ENCODE results near the gene SINHCAF. TPM values are rescaled to one million over a fixed set of nuclear protein-coding genes. Genes with fewer than 3 reads are reported as not detected.

Gene SINHCAF

DNA sequence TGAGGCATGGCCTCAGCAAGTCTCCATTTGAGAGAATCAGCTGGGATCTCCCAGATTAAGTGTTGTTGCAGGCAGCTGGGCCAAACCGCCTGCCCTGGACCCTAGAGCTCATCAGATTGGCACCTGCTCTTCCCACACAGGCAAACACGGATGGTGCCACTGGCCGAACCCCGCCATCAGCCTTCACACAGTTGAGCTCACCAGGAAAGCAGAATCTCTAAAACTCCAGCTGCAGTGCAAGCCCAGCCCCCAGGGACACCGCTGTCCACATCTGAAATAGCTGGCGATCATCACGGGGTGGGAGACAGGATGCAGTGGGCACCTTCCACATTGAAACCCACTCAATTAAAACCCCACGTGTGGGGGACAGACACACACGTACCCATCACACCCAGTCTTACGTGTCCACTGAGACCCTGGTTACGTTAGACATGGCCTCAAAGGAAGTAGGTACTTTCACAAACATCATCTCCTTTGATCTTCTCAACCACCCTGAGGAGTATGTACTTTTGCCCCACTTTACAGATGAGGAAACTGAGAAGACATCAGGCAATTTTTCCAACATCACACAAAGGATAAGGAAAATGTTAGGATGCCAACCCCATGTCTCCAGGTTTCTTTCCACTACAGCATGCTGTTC, 88.8 kb downstream of the SINHCAF start:
- Histone ChIP-seq H3K9ac (ENCODE audit: low read depth, low read length) (no peak overlapping the region), H3K9me3 (replicated peaks; ENCODE audit: low read length) (no peaks in the 10 kb centered on the region), H3K4me3 (ENCODE audit: low read length) (no peak overlapping the region), H3K4me2 (ENCODE audit: low read length) (no peak overlapping the region), H3K36me3 (ENCODE audit: insufficient read depth, low read length) (no peaks in the 10 kb centered on the region), H3K4me1 (ENCODE audit: control insufficient read depth, insufficient read depth, low read length) (no peaks in the 10 kb centered on the region), H3K27me3 (ENCODE audit: control insufficient read depth, insufficient read depth, low read length) (peaks cover 79% of the 10 kb centered on the region)

DNA sequence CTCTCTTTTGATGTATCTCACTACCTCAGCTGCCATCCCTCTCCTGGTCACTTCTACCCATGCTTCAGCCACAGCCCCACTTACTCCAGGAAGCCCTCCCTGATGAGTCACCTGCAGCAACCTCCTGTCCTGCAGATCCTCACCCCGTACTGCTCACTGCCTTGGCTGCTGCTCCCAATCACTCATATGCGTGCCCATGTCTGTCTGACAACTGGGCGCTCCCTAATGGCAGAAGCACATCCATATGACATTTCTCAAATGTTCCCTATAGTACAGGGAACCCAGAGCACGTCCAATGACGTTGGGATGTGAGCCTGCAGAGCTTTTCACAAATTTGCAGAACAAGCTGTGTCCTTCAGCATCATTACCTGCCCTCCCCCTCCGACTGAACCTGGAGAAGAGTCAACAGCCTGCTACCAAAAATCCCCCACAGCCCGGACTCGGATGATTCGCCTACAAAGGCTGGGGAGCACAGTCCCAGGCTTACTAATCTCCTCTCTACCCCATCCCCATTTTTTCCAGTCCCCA, 90.0 kb downstream of the SINHCAF start:
- H3K4me3 ChIP-seq (ENCODE audit: low read length): no peak overlapping the region
- peaks cover 75% of the 10 kb centered on the region for H3K27me3 ChIP-seq (ENCODE audit: control insufficient read depth, insufficient read depth, low read length)
- H3K36me3 ChIP-seq (ENCODE audit: insufficient read depth, low read length): no peaks in the 10 kb centered on the region
- H3K9me3 ChIP-seq (replicated peaks; ENCODE audit: low read length): no peaks in the 10 kb centered on the region
- no peak overlapping the region for H3K4me2 ChIP-seq (ENCODE audit: low read length)
- no peak overlapping the region for H3K9ac ChIP-seq (ENCODE audit: low read depth, low read length)
- H3K4me1 ChIP-seq (ENCODE audit: control insufficient read depth, insufficient read depth, low read length): no peaks in the 10 kb centered on the region

- Histone ChIP-seq H3K4me2 (ENCODE audit: low read length) (peak overlapping the region; percentile 52), H3K9ac (ENCODE audit: low read depth, low read length) (no peak overlapping the region), H3K27me3 (ENCODE audit: control insufficient read depth, insufficient read depth, low read length) (peaks cover 69% of the 10 kb centered on the region), H3K36me3 (ENCODE audit: insufficient read depth, low read length) (no peaks in the 10 kb centered on the region), H3K4me1 (ENCODE audit: control insufficient read depth, insufficient read depth, low read length) (no peaks in the 10 kb centered on the region), H3K4me3 (ENCODE audit: low read length) (no peak overlapping the region), H3K9me3 (replicated peaks; ENCODE audit: low read length) (no peaks in the 10 kb centered on the region)
Observed at GRCh38 chr12:31234955-31235867, 90.7 kb downstream of the SINHCAF start.

GRCh38 chr12:31234053-31234840, 91.7 kb downstream of the SINHCAF start:
- Histone ChIP-seq H3K4me3 (ENCODE audit: low read length) (no peak overlapping the region), H3K9me3 (replicated peaks; ENCODE audit: low read length) (no peaks in the 10 kb centered on the region), H3K9ac (ENCODE audit: low read depth, low read length) (no peak overlapping the region), H3K4me1 (ENCODE audit: control insufficient read depth, insufficient read depth, low read length) (no peaks in the 10 kb centered on the region), H3K4me2 (ENCODE audit: low read length) (no peak overlapping the region), H3K27me3 (ENCODE audit: control insufficient read depth, insufficient read depth, low read length) (peaks cover 70% of the 10 kb centered on the region), H3K36me3 (ENCODE audit: insufficient read depth, low read length) (no peaks in the 10 kb centered on the region)

DNA sequence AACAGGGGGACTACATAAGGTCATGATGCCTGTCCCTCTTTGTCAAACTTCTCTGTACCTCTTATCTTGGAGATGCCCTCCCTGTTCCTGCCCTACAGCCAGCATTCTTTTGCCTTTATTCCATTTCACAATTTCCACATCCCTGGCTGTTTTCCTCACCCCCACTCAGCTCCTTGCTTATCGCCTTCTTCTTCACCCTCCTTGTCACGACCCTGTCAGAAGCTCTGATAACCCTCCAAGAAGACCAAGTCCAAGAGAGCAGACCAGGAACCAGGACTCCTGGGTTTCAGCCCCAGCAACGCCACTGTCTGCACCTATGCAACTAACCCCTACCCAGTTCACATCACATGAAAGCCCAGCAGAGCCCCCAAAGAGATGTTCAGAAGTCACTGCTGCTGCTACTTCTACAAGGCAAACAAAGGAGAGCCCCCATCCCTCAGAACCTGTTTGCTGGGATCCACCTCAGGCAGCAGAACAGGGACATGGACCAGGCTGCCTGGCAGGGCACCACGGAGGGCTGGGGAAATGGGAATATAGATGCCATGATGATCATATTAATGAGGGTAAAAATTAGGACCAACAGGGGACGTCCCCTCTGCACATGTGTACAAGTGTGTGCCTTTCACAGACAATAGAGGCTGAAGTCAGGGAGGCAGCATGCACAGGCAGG, 92.8 kb downstream of the SINHCAF start:
- Histone ChIP-seq H3K4me1 (ENCODE audit: control insufficient read depth, insufficient read depth, low read length) (no peaks in the 10 kb centered on the region), H3K4me3 (ENCODE audit: low read length) (no peak overlapping the region), H3K9me3 (replicated peaks; ENCODE audit: low read length) (no peaks in the 10 kb centered on the region), H3K4me2 (ENCODE audit: low read length) (no peak overlapping the region), H3K36me3 (ENCODE audit: insufficient read depth, low read length) (no peaks in the 10 kb centered on the region), H3K9ac (ENCODE audit: low read depth, low read length) (no peak overlapping the region), H3K27me3 (ENCODE audit: control insufficient read depth, insufficient read depth, low read length) (peaks cover 78% of the 10 kb centered on the region)

DNA sequence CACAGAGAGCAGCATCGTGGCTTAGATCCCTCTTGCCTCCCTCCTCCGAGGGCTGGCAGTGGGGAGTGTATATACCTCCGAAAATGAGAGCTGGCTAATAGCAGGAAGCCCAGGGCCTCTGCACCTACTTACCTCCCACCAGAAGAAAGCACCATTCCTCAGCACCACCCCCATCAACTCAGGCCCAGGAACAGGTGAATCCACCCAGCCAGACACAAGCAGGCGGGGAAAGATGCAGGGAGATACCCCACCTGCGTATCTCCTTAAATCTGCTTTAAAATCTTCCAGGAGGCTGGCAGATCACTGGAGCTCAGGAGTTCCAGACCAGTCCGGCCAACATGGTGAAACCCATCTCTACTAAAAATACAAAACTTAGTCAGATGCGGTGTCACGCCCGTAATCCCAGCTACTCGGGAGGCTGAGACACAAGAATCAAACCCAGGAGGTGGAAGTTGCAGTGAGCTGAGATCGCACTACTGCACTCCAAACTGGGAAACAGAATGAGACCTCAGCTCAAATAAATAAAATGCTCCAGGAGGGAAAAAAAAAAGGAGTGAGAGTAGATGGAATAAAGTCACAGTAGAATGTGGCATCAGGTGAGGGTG, 93.5 kb downstream of the SINHCAF start:
- no peak overlapping the region for H3K4me2 ChIP-seq (ENCODE audit: low read length)
- H3K9ac ChIP-seq (ENCODE audit: low read depth, low read length): no peak overlapping the region
- H3K36me3 ChIP-seq (ENCODE audit: insufficient read depth, low read length): no peaks in the 10 kb centered on the region
- no peaks in the 10 kb centered on the region for H3K4me1 ChIP-seq (ENCODE audit: control insufficient read depth, insufficient read depth, low read length)
- peaks cover 77% of the 10 kb centered on the region for H3K27me3 ChIP-seq (ENCODE audit: control insufficient read depth, insufficient read depth, low read length)
- no peak overlapping the region for H3K4me3 ChIP-seq (ENCODE audit: low read length)
- H3K9me3 ChIP-seq (replicated peaks; ENCODE audit: low read length): no peaks in the 10 kb centered on the region

- no peak overlapping the region for H3K4me3 ChIP-seq (ENCODE audit: low read length)
- no peak overlapping the region for H3K4me2 ChIP-seq (ENCODE audit: low read length)
- no peaks in the 10 kb centered on the region for H3K9me3 ChIP-seq (replicated peaks; ENCODE audit: low read length)
- peaks cover 77% of the 10 kb centered on the region for H3K27me3 ChIP-seq (ENCODE audit: control insufficient read depth, insufficient read depth, low read length)
- no peak overlapping the region for H3K9ac ChIP-seq (ENCODE audit: low read depth, low read length)
- no peaks in the 10 kb centered on the region for H3K36me3 ChIP-seq (ENCODE audit: insufficient read depth, low read length)
- no peaks in the 10 kb centered on the region for H3K4me1 ChIP-seq (ENCODE audit: control insufficient read depth, insufficient read depth, low read length)
Observed at GRCh38 chr12:31231611-31232360, 94.2 kb downstream of the SINHCAF start.

Small RNA genes lying within 50 kb of the gene (small RNA-seq; reads per million reads assigned to genes)
- gene AC024940.4: not detected
- gene AC024940.5: not detected
- gene MREGP1: not detected
- gene RF00026: not detected
